GM23248 (cell line): ENCODE measurements around the gene APOL4.

Experiments
- EZH2 ChIP-seq: fragments of 200-600 bp; sonication (generic); IDR thresholded peaks from 2 replicates; pipeline ENCODE4 v1.6.1; 2018; ENCODE audit warnings: antibody characterized with exemption, mild to moderate bottlenecking; ENCODE audit not compliant: insufficient read depth, poor library complexity, severe bottlenecking
- EZH2phosphoT487 ChIP-seq: fragments of 200-600 bp; sonication (generic); IDR thresholded peaks from 2 replicates; pipeline ENCODE4 v1.6.1; 2018; ENCODE audit warnings: antibody characterized with exemption, moderate library complexity, mild to moderate bottlenecking, low read depth; ENCODE audit not compliant: insufficient read depth

GRCh38 chr22:36223504-36223903 is 21.9 kb upstream of the APOL4 start:
- TF ChIP-seq EZH2phosphoT487 (no peak), EZH2 (no peak)
